ENCODE results near the gene TRIP13. TPM values are rescaled to one million over a fixed set of nuclear protein-coding genes. Genes with fewer than 3 reads are reported as not detected.

Gene TRIP13
- total RNA-seq, 1 experiment from 2014 or later = 45.9 TPM

GRCh38 chr5:900781-901180, 8.1 kb downstream of the TRIP13 start:
- Histone ChIP-seq H3K36me3 (ENCODE audit: control insufficient read depth, insufficient read depth, low read length) (peaks cover 13% of the 10 kb centered on the region; the same call in 1 of the 2 replicates), H3K4me1 (ENCODE audit: control insufficient read depth, insufficient read depth, low read length) (no peaks in the 10 kb centered on the region), H3K4me3 (ENCODE audit: low read depth in 2 of 2, low read length in 2 of 2) (no peak overlapping the region), H3K27me3 (ENCODE audit: control insufficient read depth, insufficient read depth, low read length) (no peaks in the 10 kb centered on the region), H3K27ac (ENCODE audit: low read length) (no peak overlapping the region), H3K9me3 (ENCODE audit: control insufficient read depth, insufficient read depth, low read depth, low read length) (no peaks in the 10 kb centered on the region)
- no peak for DNase-seq (ENCODE audit: low read depth, low spot score)
- no TSS peak for BruUV-seq (replicated peaks)
- TF ChIP-seq TCF7L2 (IDR thresholded peaks at IDR 0.05; ENCODE audit: low read depth, low read length) (no peak), POLR2AphosphoS5 (IDR thresholded peaks at IDR 0.05; ENCODE audit: low read depth, low read length) (no peak), SIN3A (IDR thresholded peaks at IDR 0.05; ENCODE audit: borderline replicate concordance, insufficient read depth, low read depth, low read length) (no peak), CTCF (IDR thresholded peaks at IDR 0.05) (no peak), REST (IDR thresholded peaks at IDR 0.05; ENCODE audit: insufficient read depth in 1 of 2, low read depth in 2 of 2, low read length in 1 of 2) (no peak)
- ATAC-seq = no peak
- CTCF ChIA-PET = interaction anchor here (0.6 kb wide), 1 partner anchor 426 kb away, joined by 4 read pairs; no protein-coding TSS in a partner anchor
- in situ Hi-C loops (cut with HindIII; ENCODE audit: low pct_unique_long_range_greater_than_20kb, low sequenced_read_pairs) (no loop called here), intact Hi-C loops (cut with micrococcal nuclease; ENCODE audit: unreplicated experiment) (loop anchor here (5.0 kb wide), 1 partner anchor 228 kb away; no protein-coding TSS in a partner anchor)
- POLR2A ChIA-PET = no interaction called here

- intact Hi-C loops (cut with micrococcal nuclease; ENCODE audit: unreplicated experiment) = loop anchor here (5.0 kb wide), 1 partner anchor 230 kb away; no protein-coding TSS in a partner anchor
- POLR2A ChIA-PET = no interaction called here
- Histone ChIP-seq H3K4me3 (ENCODE audit: low read depth in 2 of 2, low read length in 2 of 2) (no peak overlapping the region), H3K27ac (ENCODE audit: low read length) (no peak overlapping the region), H3K27me3 (ENCODE audit: control insufficient read depth, insufficient read depth, low read length) (no peaks in the 10 kb centered on the region), H3K9me3 (ENCODE audit: control insufficient read depth, insufficient read depth, low read depth, low read length) (no peaks in the 10 kb centered on the region), H3K36me3 (ENCODE audit: control insufficient read depth, insufficient read depth, low read length) (peaks cover 23% of the 10 kb centered on the region), H3K4me1 (ENCODE audit: control insufficient read depth, insufficient read depth, low read length) (no peaks in the 10 kb centered on the region)
- in situ Hi-C loops (cut with HindIII; ENCODE audit: low pct_unique_long_range_greater_than_20kb, low sequenced_read_pairs) = no loop called here
- BruUV-seq (replicated peaks) = no TSS peak
- TF ChIP-seq REST (IDR thresholded peaks at IDR 0.05; ENCODE audit: insufficient read depth in 1 of 2, low read depth in 2 of 2, low read length in 1 of 2) (no peak), SIN3A (IDR thresholded peaks at IDR 0.05; ENCODE audit: borderline replicate concordance, insufficient read depth, low read depth, low read length) (no peak), POLR2AphosphoS5 (IDR thresholded peaks at IDR 0.05; ENCODE audit: low read depth, low read length) (no peak), CTCF (IDR thresholded peaks at IDR 0.05) (no peak), TCF7L2 (IDR thresholded peaks at IDR 0.05; ENCODE audit: low read depth, low read length) (no peak)
- ATAC-seq = no peak
- DNase-seq (ENCODE audit: low read depth, low spot score) = no peak
- CTCF ChIA-PET = no interaction called here
These were observed 9.6 kb downstream of the TRIP13 start for GRCh38 chr5:902129-902916.

Measured in Panc1 (cell line).